ENCODE results near the gene AGTR1. TPM values are rescaled to one million over a fixed set of nuclear protein-coding genes. Genes with fewer than 3 reads are reported as not detected.

Gene AGTR1
- total RNA-seq, 2 donors from 2014 or later = 3.3 to 13.0 TPM

- WGBS = 80% methylated on average over 12 of the region's 12 CpGs
- intact Hi-C loops (cut with DNase I) = no loop called here
These were observed 59.8 kb downstream of the AGTR1 start for GRCh38 chr3:148757238-148758215.

GRCh38 chr3:148758303-148758884 lies 60.7 kb downstream of the AGTR1 start:
- H3K4me3 ChIP-seq = no peak overlapping the region
- TF ChIP-seq CTCF (IDR thresholded peaks at IDR 0.05) (no peak), POLR2AphosphoS5 (IDR thresholded peaks at IDR 0.05) (no peak), POLR2A (IDR thresholded peaks at IDR 0.05) (no peak)
- intact Hi-C loops (cut with DNase I) = no loop called here
- 48% methylated on average over 3 of the region's 3 CpGs for WGBS
- H3K27ac ChIP-seq = no peak overlapping the region
- H3K27me3 ChIP-seq (replicated peaks; ENCODE audit: insufficient read depth) = no peaks in the 10 kb centered on the region
- H3K9me3 ChIP-seq = no peaks in the 10 kb centered on the region
- DNase-seq (ENCODE audit: low spot score) = no peak
- no peaks in the 10 kb centered on the region for H3K36me3 ChIP-seq
- no peaks in the 10 kb centered on the region for H3K4me1 ChIP-seq (replicated peaks)

More at GRCh38 chr3:148757238-148758215, 59.8 kb downstream of the AGTR1 start:
- H3K27me3 ChIP-seq (replicated peaks; ENCODE audit: insufficient read depth) = no peaks in the 10 kb centered on the region
- no peak overlapping the region for H3K4me3 ChIP-seq
- H3K36me3 ChIP-seq = no peaks in the 10 kb centered on the region
- H3K27ac ChIP-seq = no peak overlapping the region
- no peak for DNase-seq (ENCODE audit: low spot score)
- TF ChIP-seq POLR2AphosphoS5 (IDR thresholded peaks at IDR 0.05) = no peak
- no peak for TF ChIP-seq POLR2A (IDR thresholded peaks at IDR 0.05)
- TF ChIP-seq CTCF (IDR thresholded peaks at IDR 0.05) = no peak
- no peaks in the 10 kb centered on the region for H3K9me3 ChIP-seq
- H3K4me1 ChIP-seq (replicated peaks) = no peaks in the 10 kb centered on the region

GRCh38 chr3:148759430-148759829 lies 61.7 kb downstream of the AGTR1 start:
- no peaks in the 10 kb centered on the region for H3K9me3 ChIP-seq
- no peaks in the 10 kb centered on the region for H3K36me3 ChIP-seq
- H3K27me3 ChIP-seq (replicated peaks; ENCODE audit: insufficient read depth) = no peaks in the 10 kb centered on the region
- no peak overlapping the region for H3K27ac ChIP-seq
- 69% methylated on average over 4 of the region's 4 CpGs for WGBS
- intact Hi-C loops (cut with DNase I) = no loop called here
- H3K4me1 ChIP-seq (replicated peaks) = no peaks in the 10 kb centered on the region
- TF ChIP-seq POLR2AphosphoS5 (IDR thresholded peaks at IDR 0.05) (no peak), CTCF (IDR thresholded peaks at IDR 0.05) (no peak), POLR2A (IDR thresholded peaks at IDR 0.05) (no peak)
- no peak overlapping the region for H3K4me3 ChIP-seq
- DNase-seq (ENCODE audit: low spot score) = no peak

GRCh38 chr3:148763156-148763680 lies 65.5 kb downstream of the AGTR1 start:
- H3K4me1 ChIP-seq (replicated peaks) = no peaks in the 10 kb centered on the region
- intact Hi-C loops (cut with DNase I) = no loop called here
- H3K4me3 ChIP-seq = no peak overlapping the region
- no peak for TF ChIP-seq CTCF (IDR thresholded peaks at IDR 0.05)
- no peak for TF ChIP-seq POLR2A (IDR thresholded peaks at IDR 0.05)
- TF ChIP-seq POLR2AphosphoS5 (IDR thresholded peaks at IDR 0.05) = no peak
- no peak for DNase-seq (ENCODE audit: low spot score)
- no peaks in the 10 kb centered on the region for H3K36me3 ChIP-seq
- WGBS = 50% methylated on average over 3 of the region's 3 CpGs
- no peaks in the 10 kb centered on the region for H3K9me3 ChIP-seq
- no peak overlapping the region for H3K27ac ChIP-seq
- no peaks in the 10 kb centered on the region for H3K27me3 ChIP-seq (replicated peaks; ENCODE audit: insufficient read depth)

Data from prostate gland (tissue), 2 donors.